Measurements from ENCODE around the gene EGFLAM. TPM values are rescaled to one million over a fixed set of nuclear protein-coding genes. Genes with fewer than 3 reads are reported as not detected.

EGFLAM gene
- total and polyA plus RNA-seq, 2 of the 4 experiments (the other 2 are of a cell fraction): 0.77 to 1.1 TPM

DNA sequence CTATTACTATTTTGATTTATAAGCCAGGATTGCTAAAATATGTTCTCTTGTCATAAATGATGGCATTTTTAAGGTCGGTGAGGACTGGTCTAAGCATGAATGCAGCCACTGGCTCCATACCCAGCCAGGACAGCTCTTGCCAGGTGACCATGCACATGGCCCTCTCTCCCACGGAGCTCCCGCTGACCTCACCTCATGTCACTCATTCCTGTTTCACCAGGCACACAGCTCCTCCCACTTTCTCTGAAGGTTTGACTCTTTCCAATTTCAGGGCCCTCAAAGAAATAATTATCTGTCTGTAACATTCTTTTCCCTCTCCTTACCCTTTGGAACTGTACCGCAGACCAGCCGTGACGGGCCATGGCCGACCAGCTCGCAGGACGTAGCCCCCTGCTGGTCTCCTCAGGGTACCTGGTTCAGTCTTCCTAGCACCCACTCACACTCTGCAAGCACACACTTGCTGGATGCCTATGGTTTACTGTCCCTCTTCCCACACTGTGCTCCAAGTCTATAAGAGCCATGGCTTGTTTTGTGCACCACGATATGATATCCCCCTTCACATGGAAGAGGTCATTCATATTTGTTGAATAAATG lies 225.5 kb downstream of the EGFLAM start:
- dilution Hi-C loops (cut with HindIII; ENCODE audit: low sequenced_read_pairs, unreplicated experiment): no loop called here
- DNase-seq: no peak
- ATAC-seq (ENCODE audit: low read depth): no peak

More for the DNA sequence above, 225.5 kb downstream of the EGFLAM start:
- CTCF ChIA-PET: no interaction called here
- Histone ChIP-seq H3K27ac (ENCODE audit: insufficient read depth, low read length) (no peak overlapping the region), H3K36me3 (ENCODE audit: control insufficient read depth, insufficient read depth, low read length) (peaks cover 25% of the 10 kb centered on the region), H3K4me3 (ENCODE audit: insufficient read depth, low read depth, low read length) (no peak overlapping the region), H3K18ac (ENCODE audit: low read depth, low read length) (no peak overlapping the region), H4K20me1 (ENCODE audit: insufficient read depth, low read length) (no peaks in the 10 kb centered on the region), H3K9me3 (ENCODE audit: control insufficient read depth, insufficient read depth, low read length) (no peaks in the 10 kb centered on the region), H3K9ac (ENCODE audit: low read depth, low read length) (no peak overlapping the region), H3K27me3 (ENCODE audit: control insufficient read depth, insufficient read depth, low read length) (no peaks in the 10 kb centered on the region), H2BK5ac (ENCODE audit: low read depth, low read length, poor library complexity, severe bottlenecking) (no peak overlapping the region), H3K4ac (ENCODE audit: low read depth, low read length) (no peak overlapping the region), H2AFZ (replicated peaks; ENCODE audit: low read length, poor library complexity) (no peak overlapping the region), H3K14ac (replicated peaks; ENCODE audit: low read depth, low read length) (no peak overlapping the region), H4K91ac (ENCODE audit: insufficient read depth, low read depth, low read length) (no peak overlapping the region), H4K5ac (ENCODE audit: low read depth, low read length) (no peak overlapping the region), H3K56ac (ENCODE audit: extremely low read depth, insufficient read depth, low read length) (no peak overlapping the region), H3K23ac (ENCODE audit: low read depth, low read length) (no peak overlapping the region), H3K4me2 (ENCODE audit: low read depth, low read length) (no peak overlapping the region), H4K8ac (ENCODE audit: low read depth in 2 of 2, low read length in 2 of 2) (no peak overlapping the region), H2BK120ac (ENCODE audit: low read depth, low read length) (no peak overlapping the region), H2AK9ac (replicated peaks; ENCODE audit: low read depth, low read length, poor library complexity) (no peak overlapping the region), H2AK5ac (ENCODE audit: low read depth, low read length) (no peak overlapping the region), H3K9me1 (ENCODE audit: insufficient read depth, low read length) (peaks cover 5% of the 10 kb centered on the region; the same call in 1 of the 2 replicates), H2BK20ac (ENCODE audit: low read depth, low read length) (no peak overlapping the region), H3K4me1 (ENCODE audit: control insufficient read depth, insufficient read depth, low read length) (no peaks in the 10 kb centered on the region; the same call in 1 of the 2 replicates), H3K79me1 (ENCODE audit: low read depth in 1 of 2, low read length in 2 of 2) (no peaks in the 10 kb centered on the region), H2BK15ac (ENCODE audit: low read depth, low read length) (no peak overlapping the region)
- POLR2A ChIA-PET (ENCODE audit: unreplicated experiment): no interaction called here
- WGBS, 2 experiments (ENCODE audit: extremely low coverage in 2 of 2, insufficient read length in 1 of 2): 100% methylated on average over 6 of the region's 10 CpGs; no CpG with 5 or more reads in 1 of the 2 experiments
- in situ Hi-C loops (cut with MboI; ENCODE audit: low sequenced_read_pairs) (no loop called here), intact Hi-C loops (cut with micrococcal nuclease) (no loop called here)
- TF ChIP-seq POLR2A (IDR thresholded peaks at IDR 0.05; ENCODE audit: low read depth, low read length) (no peak), SMC3 (IDR thresholded peaks at IDR 0.05; ENCODE audit: low read depth, low read length) (no peak), RAD21 (IDR thresholded peaks at IDR 0.05; ENCODE audit: low read length) (no peak), MAZ (IDR thresholded peaks at IDR 0.05; ENCODE audit: borderline replicate concordance, low read depth, low read length) (no peak), RCOR1 (IDR thresholded peaks at IDR 0.05; ENCODE audit: insufficient replicate concordance, low read length) (no peak), BHLHE40 (IDR thresholded peaks at IDR 0.05; ENCODE audit: low read depth, low read length) (no peak), RFX5 (IDR thresholded peaks at IDR 0.05; ENCODE audit: low read depth, low read length) (no peak), MXI1 (IDR thresholded peaks at IDR 0.05; ENCODE audit: borderline replicate concordance, low read depth, low read length) (no peak), NFE2L2 (IDR thresholded peaks at IDR 0.05; ENCODE audit: low read depth, low read length) (no peak), FOS (IDR thresholded peaks at IDR 0.05; ENCODE audit: low read depth, low read length) (no peak), MAFK (IDR thresholded peaks at IDR 0.05; ENCODE audit: low read depth, low read length) (no peak), CEBPB (IDR thresholded peaks at IDR 0.05; ENCODE audit: low read depth, low read length) (no peak), CHD1 (IDR thresholded peaks at IDR 0.05; ENCODE audit: low read depth, low read length) (no peak)
- TF ChIP-seq, protein P1, sequence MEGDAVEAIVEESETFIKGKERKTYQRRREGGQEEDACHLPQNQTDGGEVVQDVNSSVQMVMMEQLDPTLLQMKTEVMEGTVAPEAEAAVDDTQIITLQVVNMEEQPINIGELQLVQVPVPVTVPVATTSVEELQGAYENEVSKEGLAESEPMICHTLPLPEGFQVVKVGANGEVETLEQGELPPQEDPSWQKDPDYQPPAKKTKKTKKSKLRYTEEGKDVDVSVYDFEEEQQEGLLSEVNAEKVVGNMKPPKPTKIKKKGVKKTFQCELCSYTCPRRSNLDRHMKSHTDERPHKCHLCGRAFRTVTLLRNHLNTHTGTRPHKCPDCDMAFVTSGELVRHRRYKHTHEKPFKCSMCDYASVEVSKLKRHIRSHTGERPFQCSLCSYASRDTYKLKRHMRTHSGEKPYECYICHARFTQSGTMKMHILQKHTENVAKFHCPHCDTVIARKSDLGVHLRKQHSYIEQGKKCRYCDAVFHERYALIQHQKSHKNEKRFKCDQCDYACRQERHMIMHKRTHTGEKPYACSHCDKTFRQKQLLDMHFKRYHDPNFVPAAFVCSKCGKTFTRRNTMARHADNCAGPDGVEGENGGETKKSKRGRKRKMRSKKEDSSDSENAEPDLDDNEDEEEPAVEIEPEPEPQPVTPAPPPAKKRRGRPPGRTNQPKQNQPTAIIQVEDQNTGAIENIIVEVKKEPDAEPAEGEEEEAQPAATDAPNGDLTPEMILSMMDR (conservative IDR thresholded peaks at IDR 0.05; ENCODE audit: low read depth, low read length): no peak
- TF ChIP-seq, protein P2, sequence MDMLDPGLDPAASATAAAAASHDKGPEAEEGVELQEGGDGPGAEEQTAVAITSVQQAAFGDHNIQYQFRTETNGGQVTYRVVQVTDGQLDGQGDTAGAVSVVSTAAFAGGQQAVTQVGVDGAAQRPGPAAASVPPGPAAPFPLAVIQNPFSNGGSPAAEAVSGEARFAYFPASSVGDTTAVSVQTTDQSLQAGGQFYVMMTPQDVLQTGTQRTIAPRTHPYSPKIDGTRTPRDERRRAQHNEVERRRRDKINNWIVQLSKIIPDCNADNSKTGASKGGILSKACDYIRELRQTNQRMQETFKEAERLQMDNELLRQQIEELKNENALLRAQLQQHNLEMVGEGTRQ (IDR thresholded peaks at IDR 0.05; ENCODE audit: low read depth, low read length): no peak
- TF ChIP-seq, protein P3, sequence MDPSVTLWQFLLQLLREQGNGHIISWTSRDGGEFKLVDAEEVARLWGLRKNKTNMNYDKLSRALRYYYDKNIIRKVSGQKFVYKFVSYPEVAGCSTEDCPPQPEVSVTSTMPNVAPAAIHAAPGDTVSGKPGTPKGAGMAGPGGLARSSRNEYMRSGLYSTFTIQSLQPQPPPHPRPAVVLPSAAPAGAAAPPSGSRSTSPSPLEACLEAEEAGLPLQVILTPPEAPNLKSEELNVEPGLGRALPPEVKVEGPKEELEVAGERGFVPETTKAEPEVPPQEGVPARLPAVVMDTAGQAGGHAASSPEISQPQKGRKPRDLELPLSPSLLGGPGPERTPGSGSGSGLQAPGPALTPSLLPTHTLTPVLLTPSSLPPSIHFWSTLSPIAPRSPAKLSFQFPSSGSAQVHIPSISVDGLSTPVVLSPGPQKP (IDR thresholded peaks at IDR 0.05; ENCODE audit: borderline replicate concordance, low read depth, low read length): no peak
- no TSS peak for BruUV-seq (replicated peaks)

All from IMR-90 (cell line).